Lower leg skin (tissue), 3 donors: ENCODE data around the gene SMAD1.

Experiments
- CTCF ChIP-seq, 3 donors: fragments of 450-650 bp; IDR thresholded peaks; one replicate each; pipeline ENCODE4 v1.5.1; 2016; ENCODE audit warnings: antibody characterized with exemption in 3 of 3, mild to moderate bottlenecking in 3 of 3, moderate library complexity in 2 of 3
- POLR2A ChIP-seq, 2 donors: fragments of 450-650 bp; IDR thresholded peaks; one replicate each; pipeline ENCODE4 v1.6.1; 2016 to 2017; ENCODE audit warnings: antibody characterized with exemption in 2 of 2, mild to moderate bottlenecking in 1 of 2, moderate library complexity in 1 of 2

- TF ChIP-seq POLR2A (IDR thresholded peaks at IDR 0.05) (no peak), CTCF (IDR thresholded peaks at IDR 0.05) (no peak)
Observed at GRCh38 chr4:145566086-145566708, 84.5 kb downstream of the SMAD1 start.
